PC-3 (cell line): Measurements from ENCODE around the gene FMO2.

Source experiments
- EZH2 ChIP-seq: fragments of 300-600 bp; sonication (generic); IDR thresholded peaks from one replicate; pipeline ENCODE4 v1.6.1; 2017; ENCODE audit warnings: antibody characterized with exemption, mild to moderate bottlenecking, low read length; ENCODE audit not compliant: unreplicated experiment
- EZH2phosphoT487 ChIP-seq: fragments of 300-600 bp; sonication (generic); IDR thresholded peaks from 2 replicates; pipeline ENCODE4 v1.6.1; 2018; ENCODE audit warnings: mild to moderate bottlenecking, antibody characterized with exemption, low read length, borderline replicate concordance
- TF ChIP-seq, protein P1 (sequence below): fragments of 300-600 bp; sonication (generic); conservative IDR thresholded peaks from 2 replicates; pipeline ENCODE4 v1.5.1; 2017; ENCODE audit warnings: antibody characterized with exemption, low read depth, mild to moderate bottlenecking, low read length

DNA sequence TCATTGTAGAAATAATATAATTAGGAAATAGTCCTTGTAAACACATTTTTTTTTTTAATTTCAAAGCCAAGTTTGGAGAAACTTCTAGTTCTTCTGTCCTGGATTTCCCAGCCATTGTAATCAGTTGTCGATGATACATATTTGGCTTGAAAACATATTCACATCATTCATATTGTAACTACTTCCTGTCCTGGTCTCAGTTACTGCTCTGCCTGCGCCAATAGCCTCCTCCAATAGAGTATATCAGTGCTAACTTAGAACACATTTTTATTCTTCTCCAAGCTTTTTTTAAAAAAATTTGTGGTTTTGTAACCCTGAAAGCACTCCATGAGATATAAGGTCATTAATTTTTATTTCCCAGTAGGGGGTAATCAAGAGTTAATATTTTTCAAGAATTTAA lies 46.1 kb upstream of the FMO2 start:
- TF ChIP-seq, protein P1, sequence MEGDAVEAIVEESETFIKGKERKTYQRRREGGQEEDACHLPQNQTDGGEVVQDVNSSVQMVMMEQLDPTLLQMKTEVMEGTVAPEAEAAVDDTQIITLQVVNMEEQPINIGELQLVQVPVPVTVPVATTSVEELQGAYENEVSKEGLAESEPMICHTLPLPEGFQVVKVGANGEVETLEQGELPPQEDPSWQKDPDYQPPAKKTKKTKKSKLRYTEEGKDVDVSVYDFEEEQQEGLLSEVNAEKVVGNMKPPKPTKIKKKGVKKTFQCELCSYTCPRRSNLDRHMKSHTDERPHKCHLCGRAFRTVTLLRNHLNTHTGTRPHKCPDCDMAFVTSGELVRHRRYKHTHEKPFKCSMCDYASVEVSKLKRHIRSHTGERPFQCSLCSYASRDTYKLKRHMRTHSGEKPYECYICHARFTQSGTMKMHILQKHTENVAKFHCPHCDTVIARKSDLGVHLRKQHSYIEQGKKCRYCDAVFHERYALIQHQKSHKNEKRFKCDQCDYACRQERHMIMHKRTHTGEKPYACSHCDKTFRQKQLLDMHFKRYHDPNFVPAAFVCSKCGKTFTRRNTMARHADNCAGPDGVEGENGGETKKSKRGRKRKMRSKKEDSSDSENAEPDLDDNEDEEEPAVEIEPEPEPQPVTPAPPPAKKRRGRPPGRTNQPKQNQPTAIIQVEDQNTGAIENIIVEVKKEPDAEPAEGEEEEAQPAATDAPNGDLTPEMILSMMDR: no peak
- TF ChIP-seq EZH2phosphoT487 (no peak), EZH2 (no peak)
